OCI-LY1 (cell line): ENCODE results near the gene ZNF135.

ENCODE experiments used
- CTCF ChIP-seq: fragments of 200-600 bp; sonication (generic), shearing (Covaris generic); IDR thresholded peaks from 2 replicates; pipeline ENCODE4 v1.5.1; 2017; ENCODE audit warnings: mild to moderate bottlenecking, antibody characterized with exemption, low read length, moderate library complexity, mixed read lengths
- EZH2 ChIP-seq: fragments of 200-600 bp; sonication (generic), shearing (Covaris generic); IDR thresholded peaks from 2 replicates; pipeline ENCODE4 v1.8.0; 2017; ENCODE audit warnings: borderline replicate concordance, mixed run types, mild to moderate bottlenecking, antibody characterized with exemption, low read length, moderate library complexity, mixed read lengths

- TF ChIP-seq CTCF (no peak), EZH2 (no peak)
Measured at GRCh38 chr19:58095328-58095727, 36.2 kb downstream of the ZNF135 start.
